ENCODE data around the gene ENAH. TPM values are rescaled to one million over a fixed set of nuclear protein-coding genes. Genes with fewer than 3 reads are reported as not detected.

Gene ENAH
- total RNA-seq, 2 donors from 2014 or later: 50.5 to 59.5 TPM

DNA sequence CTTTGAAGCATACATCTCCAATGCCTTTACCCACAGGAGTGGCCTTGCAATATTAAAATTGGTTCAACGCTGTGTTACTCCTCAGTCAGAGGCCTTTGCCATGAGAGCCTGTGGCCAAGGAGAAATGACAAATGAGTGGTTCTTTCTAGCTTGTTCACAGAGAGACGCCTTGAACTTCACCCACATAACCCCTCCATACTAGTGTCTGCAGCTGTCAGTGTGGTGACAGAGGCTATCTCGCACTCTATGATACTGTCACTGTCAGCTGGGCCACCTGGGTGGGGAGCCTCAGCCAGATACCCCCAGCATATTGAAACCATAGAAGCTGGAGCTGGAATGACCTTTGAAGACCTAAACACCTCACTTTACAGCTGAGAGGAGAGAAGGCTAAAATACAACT, 167.7 kb downstream of the ENAH start:
- Histone ChIP-seq H3K4me1 (peaks cover 0 to 4% of the 10 kb centered on the region in 2 donors), H3K4me3 (no peak overlapping the region), H3K27me3 (no peaks in the 10 kb centered on the region), H3K27ac (no peak overlapping the region), H3K36me3 (no peaks in the 10 kb centered on the region), H3K9me3 (no peaks in the 10 kb centered on the region)
- no peak for TF ChIP-seq CTCF (IDR thresholded peaks at IDR 0.05)
- DNase-seq (ENCODE audit: low spot score): no peak

- no peak for TF ChIP-seq CTCF (IDR thresholded peaks at IDR 0.05)
- H3K36me3 ChIP-seq: no peaks in the 10 kb centered on the region
- H3K4me1 ChIP-seq: peaks cover 0 to 4% of the 10 kb centered on the region in 2 donors
- no peaks in the 10 kb centered on the region for H3K9me3 ChIP-seq
- peak; percentile 26 for DNase-seq (ENCODE audit: low spot score)
- peak overlapping the region in 1 of 2 donors; percentile 5 for H3K27ac ChIP-seq
- no peak overlapping the region for H3K4me3 ChIP-seq
- H3K27me3 ChIP-seq: no peaks in the 10 kb centered on the region
Measured at GRCh38 chr1:225484657-225485214, 168.2 kb downstream of the ENAH start.

GRCh38 chr1:225483818-225484656, 168.9 kb downstream of the ENAH start:
- DNase-seq (ENCODE audit: low spot score): peak; percentile 50
- no peak for TF ChIP-seq CTCF (IDR thresholded peaks at IDR 0.05)
- H3K4me3 ChIP-seq: no peak overlapping the region
- H3K4me1 ChIP-seq: peaks cover 0 to 4% of the 10 kb centered on the region in 2 donors
- H3K9me3 ChIP-seq: no peaks in the 10 kb centered on the region
- H3K27me3 ChIP-seq: no peaks in the 10 kb centered on the region
- H3K27ac ChIP-seq: peak overlapping the region in 1 of 2 donors; percentile 5
- H3K36me3 ChIP-seq: no peaks in the 10 kb centered on the region

DNA sequence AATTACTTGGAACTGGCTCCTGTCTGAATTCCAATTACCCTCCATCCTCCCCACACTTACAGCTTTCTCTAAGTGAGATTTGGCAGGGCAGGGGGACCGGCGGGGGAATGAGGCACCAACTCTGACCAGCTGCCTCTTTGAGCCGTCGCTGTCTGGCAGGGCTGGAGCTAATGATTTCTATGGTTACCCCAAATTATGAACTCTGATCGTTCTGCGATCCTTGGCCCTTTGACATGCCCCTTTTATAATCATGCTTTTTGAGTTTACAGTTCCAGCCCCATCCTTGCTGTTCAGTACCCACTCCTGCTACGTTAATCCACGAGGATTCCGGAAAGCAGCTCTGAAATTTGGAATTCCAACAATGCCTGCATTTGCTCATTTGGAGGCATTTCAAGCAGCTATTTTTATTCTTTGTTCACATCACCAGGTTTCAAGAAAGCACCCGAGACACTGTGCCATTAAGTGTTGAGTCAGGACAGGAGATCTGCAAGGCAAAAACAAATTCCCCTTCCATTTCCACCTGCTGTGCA, 170.4 kb downstream of the ENAH start:
- H3K27ac ChIP-seq: no peak overlapping the region
- no peaks in the 10 kb centered on the region for H3K27me3 ChIP-seq
- H3K9me3 ChIP-seq: no peaks in the 10 kb centered on the region
- DNase-seq (ENCODE audit: low spot score): peak; percentile 57
- TF ChIP-seq CTCF (IDR thresholded peaks at IDR 0.05): no peak
- peaks cover 0 to 4% of the 10 kb centered on the region in 2 donors for H3K4me1 ChIP-seq
- H3K4me3 ChIP-seq: no peak overlapping the region
- H3K36me3 ChIP-seq: no peaks in the 10 kb centered on the region

GRCh38 chr1:225481738-225482137, 171.2 kb downstream of the ENAH start:
- H3K4me1 ChIP-seq: peaks cover 0 to 4% of the 10 kb centered on the region in 2 donors
- peak; percentile 34 for DNase-seq (ENCODE audit: low spot score)
- TF ChIP-seq CTCF (IDR thresholded peaks at IDR 0.05): no peak
- H3K27me3 ChIP-seq: no peaks in the 10 kb centered on the region
- no peak overlapping the region for H3K4me3 ChIP-seq
- H3K27ac ChIP-seq: no peak overlapping the region
- no peaks in the 10 kb centered on the region for H3K9me3 ChIP-seq
- H3K36me3 ChIP-seq: no peaks in the 10 kb centered on the region
